Breast epithelium (tissue), 4 donors: ENCODE data around the gene INSIG2. TPM values are rescaled to one million over a fixed set of nuclear protein-coding genes. Genes with fewer than 3 reads are reported as not detected.

Experiments used
- DNase-seq, 2 donors: peaks; one replicate each; pipeline ENCODE4 v3.0.0-alpha.2; 2019; ENCODE audit warnings: low spot score in 2 of 2
- H3K27ac ChIP-seq, 2 donors: fragments of 200-600 bp; sonication (generic) in 1 of 2; one replicate each; pipeline ENCODE4 v1.5.1; 2016 to 2019; ENCODE audit warnings: mild to moderate bottlenecking in 1 of 2
- H3K27me3 ChIP-seq, 2 donors: fragments of 200-600 bp; sonication (generic) in 1 of 2; one replicate each; pipeline versions ENCODE4 v1.5.1 to v1.6.0; 2017 to 2019; ENCODE audit warnings: control low read depth in 1 of 2, mild to moderate bottlenecking in 1 of 2
- H3K36me3 ChIP-seq: fragments of 200-600 bp; one replicate; pipeline ENCODE4 v1.5.1; 2019
- H3K4me1 ChIP-seq, 2 donors: fragments of 200-600 bp; sonication (generic); one replicate each; pipeline ENCODE4 v1.5.1; 2016 to 2019; ENCODE audit warnings: control low read depth in 1 of 2
- H3K4me3 ChIP-seq, 3 donors: fragments of 200-600 bp; sonication (generic); 1 replicate in 2 of 3; 2 replicates in 1 of 3; pipeline ENCODE4 v1.5.1; 2016 to 2019; ENCODE audit warnings: mild to moderate bottlenecking in 3 of 3, moderate library complexity in 2 of 3
- H3K9me3 ChIP-seq, 2 donors: fragments of 200-600 bp; sonication (generic) in 1 of 2; one replicate each; pipeline ENCODE4 v1.5.1; 2016 to 2019; ENCODE audit warnings: control low read depth in 1 of 2
- CTCF ChIP-seq, 3 donors: fragments of 450-650 bp; IDR thresholded peaks; one replicate each; pipeline ENCODE4 v1.5.1; 2016 to 2017; ENCODE audit warnings: antibody characterized with exemption in 3 of 3, mild to moderate bottlenecking in 3 of 3, moderate library complexity in 3 of 3
- POLR2A ChIP-seq: fragments of 450-650 bp; IDR thresholded peaks from one replicate; pipeline ENCODE4 v1.6.1; 2016; ENCODE audit warnings: antibody characterized with exemption, mild to moderate bottlenecking, moderate library complexity
- POLR2AphosphoS5 ChIP-seq, 3 donors: sonication (generic); formaldehyde crosslinking; IDR thresholded peaks; one replicate each; pipeline ENCODE4 v1.6.1; 2017; ENCODE audit warnings: antibody characterized with exemption in 3 of 3
- intact Hi-C: fragments of 100-400 bp; cut with DNase I; formaldehyde crosslinking; loops from one replicate; pipeline ENCODE4 v1.15.1; 2023; ENCODE audit warnings: low total_unique reads
- total RNA-seq, 3 donors: library from RNA; depleted of rRNA; stranded (reverse); fragments of >200 nt; gene quantifications; one replicate each; pipeline ENCODE4 v1.1.0, GENCODE V29; 2016

INSIG2 gene
- total RNA-seq, 3 donors from 2014 or later = 13.1 to 30.9 (median 20.3) TPM

- Histone ChIP-seq H3K4me3 (no peak overlapping the region), H3K4me1 (peaks cover 0 to 5% of the 10 kb centered on the region in 2 donors), H3K9me3 (no peaks in the 10 kb centered on the region), H3K36me3 (no peaks in the 10 kb centered on the region), H3K27ac (no peak overlapping the region), H3K27me3 (no peaks in the 10 kb centered on the region)
- DNase-seq = no peak
- no peak for TF ChIP-seq POLR2A
- no peak for TF ChIP-seq CTCF (IDR thresholded peaks at IDR 0.05)
- TF ChIP-seq POLR2AphosphoS5 (IDR thresholded peaks at IDR 0.05) = no peak
- intact Hi-C loops = no loop called here
Measured at GRCh38 chr2:118120401-118120780, 32.1 kb downstream of the INSIG2 start.

- Histone ChIP-seq H3K4me3 (no peak overlapping the region), H3K9me3 (no peaks in the 10 kb centered on the region), H3K27me3 (no peaks in the 10 kb centered on the region), H3K27ac (no peak overlapping the region), H3K36me3 (no peaks in the 10 kb centered on the region), H3K4me1 (peaks cover 0 to 5% of the 10 kb centered on the region in 2 donors)
- no peak for DNase-seq
- no peak for TF ChIP-seq POLR2A
- TF ChIP-seq POLR2AphosphoS5 (IDR thresholded peaks at IDR 0.05) = no peak
- intact Hi-C loops = no loop called here
Measured at GRCh38 chr2:118121101-118121500, 32.8 kb downstream of the INSIG2 start.

- TF ChIP-seq POLR2A (no peak), POLR2AphosphoS5 (IDR thresholded peaks at IDR 0.05) (no peak), CTCF (IDR thresholded peaks at IDR 0.05) (no peak)
- intact Hi-C loops = no loop called here
- H3K36me3 ChIP-seq = no peaks in the 10 kb centered on the region
- no peaks in the 10 kb centered on the region for H3K9me3 ChIP-seq
- H3K27me3 ChIP-seq = no peaks in the 10 kb centered on the region
- H3K27ac ChIP-seq = no peak overlapping the region
- peaks cover 0 to 5% of the 10 kb centered on the region in 2 donors for H3K4me1 ChIP-seq
- no peak overlapping the region for H3K4me3 ChIP-seq
- no peak for DNase-seq
Measured at GRCh38 chr2:118121986-118122524, 33.8 kb downstream of the INSIG2 start.

GRCh38 chr2:118122594-118123281, 34.5 kb downstream of the INSIG2 start:
- Histone ChIP-seq H3K36me3 (no peaks in the 10 kb centered on the region), H3K9me3 (no peaks in the 10 kb centered on the region), H3K27ac (no peak overlapping the region), H3K4me1 (peaks cover 0 to 5% of the 10 kb centered on the region in 2 donors), H3K4me3 (no peak overlapping the region), H3K27me3 (no peaks in the 10 kb centered on the region)
- intact Hi-C loops = no loop called here
- no peak for DNase-seq
- TF ChIP-seq CTCF (IDR thresholded peaks at IDR 0.05) = no peak
- TF ChIP-seq POLR2A = no peak
- TF ChIP-seq POLR2AphosphoS5 (IDR thresholded peaks at IDR 0.05) = no peak

DNA sequence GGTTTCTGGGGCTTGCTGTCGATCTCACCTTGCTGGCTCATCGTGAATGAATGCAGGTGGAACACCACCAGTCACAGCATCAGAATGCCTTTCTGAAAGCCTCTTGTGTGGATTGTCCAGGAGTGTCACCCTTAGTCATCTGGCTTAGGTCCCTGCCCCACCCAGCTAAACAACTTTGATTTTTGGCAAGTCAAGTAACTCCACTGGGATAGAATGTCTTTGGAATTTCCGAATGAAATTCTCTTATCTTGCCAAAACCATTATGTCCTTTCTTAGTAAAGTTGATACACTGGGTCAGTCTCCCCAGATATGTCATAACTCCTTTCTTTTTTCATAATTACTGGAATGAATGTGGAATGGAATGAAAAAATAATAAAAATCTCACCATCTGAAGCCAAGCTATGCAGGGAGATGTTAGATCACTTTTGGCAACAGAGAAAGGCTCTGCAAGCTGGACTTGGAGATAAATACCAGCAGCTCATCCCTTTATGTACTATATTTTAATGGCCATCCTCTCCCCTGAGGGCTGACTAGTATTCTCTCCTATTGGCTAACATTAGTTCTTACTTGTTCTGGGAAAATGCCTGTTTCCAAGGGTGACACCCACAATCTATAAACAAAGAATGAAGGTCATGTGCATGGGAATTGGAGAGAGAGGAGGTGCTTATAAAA, 35.4 kb downstream of the INSIG2 start:
- Histone ChIP-seq H3K27me3 (no peaks in the 10 kb centered on the region), H3K4me3 (no peak overlapping the region), H3K9me3 (no peaks in the 10 kb centered on the region), H3K36me3 (no peaks in the 10 kb centered on the region), H3K4me1 (peaks cover 0 to 5% of the 10 kb centered on the region in 2 donors), H3K27ac (peak overlapping the region in 1 of 2 donors; percentile 65)
- TF ChIP-seq POLR2AphosphoS5 (IDR thresholded peaks at IDR 0.05) (no peak), CTCF (IDR thresholded peaks at IDR 0.05) (no peak), POLR2A (no peak)
- intact Hi-C loops = no loop called here
- peak in 1 of 2 donors; percentile 24 for DNase-seq
